ENCODE data around the gene ZNF670.
"Not testable (repeated sequence)": the region's sequence is repeated elsewhere in the genome, so short reads cannot be mapped to it uniquely, and the experiment has no call there.

ZNF670 gene

DNA sequence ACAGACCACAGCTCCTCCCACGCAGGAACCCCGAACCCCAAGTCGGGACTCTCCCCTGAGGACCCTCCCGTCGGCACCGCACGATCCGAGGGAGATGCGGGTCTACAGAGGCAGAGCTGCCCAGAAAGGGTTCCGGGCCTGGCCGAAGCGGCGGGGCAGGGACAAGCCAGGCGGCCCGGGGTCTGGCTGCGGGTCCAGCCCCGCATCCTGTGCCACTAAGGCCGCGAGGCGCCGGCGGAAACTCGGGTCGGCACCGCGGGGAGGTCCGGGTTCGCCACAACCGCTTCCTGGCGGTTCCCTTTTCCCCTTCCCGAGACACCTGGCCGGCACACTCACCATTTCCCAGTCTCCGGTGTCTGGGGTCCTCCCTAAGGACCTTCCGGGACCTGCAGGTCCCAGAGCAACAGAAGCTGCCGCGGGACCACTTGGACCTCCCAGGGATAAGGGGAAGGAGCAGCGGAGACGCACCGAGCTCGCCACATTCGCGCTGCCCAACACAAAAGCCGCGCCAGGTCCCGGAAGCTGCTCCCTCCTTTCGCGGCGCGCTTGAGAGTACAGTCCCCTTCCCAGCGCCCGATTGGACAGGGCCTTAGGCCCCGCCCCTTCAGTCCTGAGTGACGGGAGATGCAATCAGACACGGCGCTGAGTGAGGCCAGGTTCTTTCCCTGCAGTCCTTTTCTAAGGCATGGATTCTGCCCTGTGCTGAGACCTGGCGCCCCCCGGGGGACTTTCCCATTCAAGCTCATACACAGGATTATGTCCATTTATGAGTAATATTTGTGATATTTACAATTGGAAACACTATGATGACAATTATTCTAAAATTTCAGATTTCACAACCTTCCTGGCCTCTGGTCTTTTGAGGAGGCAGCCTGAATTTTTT lies at the start of gene ZNF670:
Gene ZNF670, minus strand, starts transcription at position 554 of the 883 bp plus-strand sequence. Its CDS starts 215 bp downstream, at position 339.
- no peak within 1 kb of the TSS for H3K27ac ChIP-seq
- no peaks in the 10 kb centered on the region for H3K36me3 ChIP-seq (ENCODE audit: control insufficient read depth, insufficient read depth, low read length)
- no peaks in the 10 kb centered on the region for H3K79me2 ChIP-seq
- peak within 1 kb of the TSS; percentile 69 for H3K4me2 ChIP-seq (ENCODE audit: low read length)
- no peaks in the 10 kb centered on the region for H3K9me3 ChIP-seq (ENCODE audit: control insufficient read depth, low read length)
- TF ChIP-seq, protein P1, sequence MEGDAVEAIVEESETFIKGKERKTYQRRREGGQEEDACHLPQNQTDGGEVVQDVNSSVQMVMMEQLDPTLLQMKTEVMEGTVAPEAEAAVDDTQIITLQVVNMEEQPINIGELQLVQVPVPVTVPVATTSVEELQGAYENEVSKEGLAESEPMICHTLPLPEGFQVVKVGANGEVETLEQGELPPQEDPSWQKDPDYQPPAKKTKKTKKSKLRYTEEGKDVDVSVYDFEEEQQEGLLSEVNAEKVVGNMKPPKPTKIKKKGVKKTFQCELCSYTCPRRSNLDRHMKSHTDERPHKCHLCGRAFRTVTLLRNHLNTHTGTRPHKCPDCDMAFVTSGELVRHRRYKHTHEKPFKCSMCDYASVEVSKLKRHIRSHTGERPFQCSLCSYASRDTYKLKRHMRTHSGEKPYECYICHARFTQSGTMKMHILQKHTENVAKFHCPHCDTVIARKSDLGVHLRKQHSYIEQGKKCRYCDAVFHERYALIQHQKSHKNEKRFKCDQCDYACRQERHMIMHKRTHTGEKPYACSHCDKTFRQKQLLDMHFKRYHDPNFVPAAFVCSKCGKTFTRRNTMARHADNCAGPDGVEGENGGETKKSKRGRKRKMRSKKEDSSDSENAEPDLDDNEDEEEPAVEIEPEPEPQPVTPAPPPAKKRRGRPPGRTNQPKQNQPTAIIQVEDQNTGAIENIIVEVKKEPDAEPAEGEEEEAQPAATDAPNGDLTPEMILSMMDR (IDR thresholded peaks at IDR 0.05) = no peak
- H3K4me3 ChIP-seq (ENCODE audit: low read depth, low read length) = peak within 1 kb of the TSS; percentile 89
- H3K9ac ChIP-seq = no peak within 1 kb of the TSS
- H3K4me1 ChIP-seq = no peaks in the 10 kb centered on the region
- H2AFZ ChIP-seq = peak within 1 kb of the TSS; percentile 61
- no peaks in the 10 kb centered on the region for H3K27me3 ChIP-seq (ENCODE audit: control insufficient read depth, insufficient read depth, low read length)

GRCh38 chr1:247127519-247128282 lies 49.1 kb upstream of the ZNF670 start:
- H3K79me2 ChIP-seq; H3K27ac ChIP-seq; H2AFZ ChIP-seq; H3K9ac ChIP-seq; H3K9me3 ChIP-seq (ENCODE audit: control insufficient read depth, low read length); H3K4me2 ChIP-seq (ENCODE audit: low read length); H3K4me3 ChIP-seq (ENCODE audit: low read depth, low read length); H3K36me3 ChIP-seq (ENCODE audit: control insufficient read depth, insufficient read depth, low read length); H3K27me3 ChIP-seq (ENCODE audit: control insufficient read depth, insufficient read depth, low read length); H3K4me1 ChIP-seq: not testable (repeated sequence)

DNA sequence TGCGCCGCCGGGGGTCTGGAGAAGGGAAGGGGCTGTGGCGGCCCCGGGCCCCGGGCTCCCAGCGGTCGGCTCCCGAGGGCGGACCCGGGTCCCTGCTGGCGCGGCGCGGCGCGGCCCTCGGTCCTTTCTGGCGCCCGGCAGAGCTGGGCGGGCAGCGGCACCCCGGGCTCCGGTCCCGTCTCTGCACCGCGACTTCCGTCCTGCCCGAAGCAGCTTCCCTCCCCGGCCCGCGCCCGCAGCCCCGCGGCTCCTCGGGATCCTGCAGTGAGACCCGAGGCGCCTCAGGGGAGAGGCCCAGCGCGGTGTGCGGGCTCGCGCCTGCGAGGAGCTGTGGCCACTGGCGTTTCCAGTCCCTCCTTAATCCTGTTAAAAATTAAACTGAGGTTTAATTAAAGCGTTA lies 48.0 kb upstream of the ZNF670 start:
- H3K9me3 ChIP-seq (ENCODE audit: control insufficient read depth, low read length); H3K79me2 ChIP-seq; H3K27ac ChIP-seq; H3K4me1 ChIP-seq; H3K4me3 ChIP-seq (ENCODE audit: low read depth, low read length); H3K36me3 ChIP-seq (ENCODE audit: control insufficient read depth, insufficient read depth, low read length); H3K27me3 ChIP-seq (ENCODE audit: control insufficient read depth, insufficient read depth, low read length); H3K9ac ChIP-seq; H3K4me2 ChIP-seq (ENCODE audit: low read length); H2AFZ ChIP-seq: not testable (repeated sequence)

DNA sequence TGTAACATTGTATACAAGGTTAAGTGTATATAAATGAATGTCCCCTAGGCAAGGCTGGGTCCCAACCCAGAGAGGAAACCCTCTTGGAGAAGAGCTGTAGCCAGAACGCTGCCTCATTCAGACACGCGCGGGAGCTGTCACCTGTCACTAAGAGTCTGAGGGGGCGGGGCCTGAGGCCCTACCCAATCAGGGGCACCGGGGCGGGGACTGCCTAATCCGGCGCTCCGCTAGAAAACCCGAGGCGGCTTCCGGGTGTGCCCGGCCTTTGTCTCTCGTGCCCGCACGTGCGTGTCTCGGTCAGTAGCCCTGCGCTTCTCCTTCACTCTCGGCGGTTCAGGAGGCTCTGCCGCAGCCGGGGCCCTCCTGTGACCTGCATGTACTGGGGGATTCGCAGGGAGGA lies 47.6 kb upstream of the ZNF670 start:
- H3K9ac ChIP-seq; H3K4me1 ChIP-seq; H2AFZ ChIP-seq; H3K27me3 ChIP-seq (ENCODE audit: control insufficient read depth, insufficient read depth, low read length); H3K4me2 ChIP-seq (ENCODE audit: low read length); H3K4me3 ChIP-seq (ENCODE audit: low read depth, low read length); H3K36me3 ChIP-seq (ENCODE audit: control insufficient read depth, insufficient read depth, low read length); H3K9me3 ChIP-seq (ENCODE audit: control insufficient read depth, low read length); H3K79me2 ChIP-seq; H3K27ac ChIP-seq: not testable (repeated sequence)

- Histone ChIP-seq H3K4me1 (no peaks in the 10 kb centered on the region), H3K27ac (no peak overlapping the region)
- TF ChIP-seq, protein P1 (IDR thresholded peaks at IDR 0.05) = no peak
Measured at GRCh38 chr1:247121382-247121781, 42.8 kb upstream of the ZNF670 start.

DNA sequence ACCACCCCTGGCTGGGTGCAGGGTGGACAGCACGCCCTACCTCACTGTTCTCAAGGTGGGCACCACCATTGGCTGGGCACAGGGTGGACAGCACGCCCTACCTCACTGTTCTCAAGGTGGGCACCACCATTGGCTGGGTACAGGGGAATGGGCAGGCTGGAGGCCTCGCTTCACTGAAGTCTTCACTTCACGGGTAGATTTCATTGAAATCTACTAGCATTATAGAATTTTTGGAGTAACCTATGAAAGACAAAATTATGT lies 41.7 kb upstream of the ZNF670 start:
- H3K36me3 ChIP-seq (ENCODE audit: control insufficient read depth, insufficient read depth, low read length); H3K27ac ChIP-seq; H3K9ac ChIP-seq; H3K4me2 ChIP-seq (ENCODE audit: low read length); H3K4me3 ChIP-seq (ENCODE audit: low read depth, low read length); H2AFZ ChIP-seq; H3K9me3 ChIP-seq (ENCODE audit: control insufficient read depth, low read length); H3K79me2 ChIP-seq; H3K4me1 ChIP-seq; H3K27me3 ChIP-seq (ENCODE audit: control insufficient read depth, insufficient read depth, low read length): not testable (repeated sequence)

More at GRCh38 chr1:247121382-247121781, 42.8 kb upstream of the ZNF670 start:
- H3K4me2 ChIP-seq (ENCODE audit: low read length) = no peak overlapping the region
- H3K4me3 ChIP-seq (ENCODE audit: low read depth, low read length) = no peak overlapping the region
- no peaks in the 10 kb centered on the region for H3K27me3 ChIP-seq (ENCODE audit: control insufficient read depth, insufficient read depth, low read length)
- no peaks in the 10 kb centered on the region for H3K36me3 ChIP-seq (ENCODE audit: control insufficient read depth, insufficient read depth, low read length)
- no peak overlapping the region for H2AFZ ChIP-seq
- H3K79me2 ChIP-seq = no peaks in the 10 kb centered on the region
- no peak overlapping the region for H3K9ac ChIP-seq
- no peaks in the 10 kb centered on the region for H3K9me3 ChIP-seq (ENCODE audit: control insufficient read depth, low read length)

Data from parathyroid adenoma (tissue), 2 donors.